ENCODE results near the gene ARHGAP22.

GRCh38 chr10:48520594-48520993 lies 84.3 kb downstream of the ARHGAP22 start:
- no peak for TF ChIP-seq POLR2AphosphoS5 (IDR thresholded peaks at IDR 0.05; ENCODE audit: low read depth, low read length)
- no peak for TF ChIP-seq SIN3A (IDR thresholded peaks at IDR 0.05; ENCODE audit: borderline replicate concordance, insufficient read depth, low read length)
- no peak for TF ChIP-seq TAF1 (IDR thresholded peaks at IDR 0.05; ENCODE audit: borderline replicate concordance, insufficient read depth, low read length)
- TF ChIP-seq REST (IDR thresholded peaks at IDR 0.05; ENCODE audit: insufficient read depth in 1 of 2, low read depth in 2 of 2, low read length in 2 of 2) = no peak
- no peak for TF ChIP-seq FOXP2 (optimal IDR thresholded peaks at IDR 0.05; ENCODE audit: borderline replicate concordance, extremely low read depth, extremely low read length, insufficient read depth)

Measured in PFSK-1 (cell line).